Right lobe of liver (tissue), 6 donors: ENCODE results near the gene NRXN2. TPM values are rescaled to one million over a fixed set of nuclear protein-coding genes. Genes with fewer than 3 reads are reported as not detected.
A peak's percentile ranks its signal among the peaks of the same experiment; 100 is the strongest.

Source experiments
- ATAC-seq, 4 donors: fragments of 200-7000 bp; cut with Tn5 transposase; one replicate each; pipeline ENCODE4 v1.9.1; 2020; ENCODE audit warnings: mild to moderate bottlenecking in 4 of 4, moderate library complexity in 4 of 4
- DNase-seq, 3 donors: peaks; one replicate each; pipeline ENCODE4 v3.0.0-alpha.2; 2020
- H3K27ac ChIP-seq, 3 donors: fragments of 200-600 bp; one replicate each; pipeline ENCODE4 v1.8.0; 2022
- H3K27me3 ChIP-seq, 2 donors: fragments of 200-600 bp; one replicate each; pipeline ENCODE4 v1.8.0; 2022
- H3K36me3 ChIP-seq, 4 donors: fragments of 200-600 bp; sonication (generic) in 1 of 4; one replicate each; pipeline versions ENCODE4 v1.5.1 to v1.8.0; 2017 to 2022; ENCODE audit warnings: control low read depth in 1 of 4
- H3K4me1 ChIP-seq, 4 donors: fragments of 200-600 bp; sonication (generic) in 1 of 4; one replicate each; pipeline versions ENCODE4 v1.5.1 to v1.8.0; 2017 to 2022; ENCODE audit warnings: control low read depth in 1 of 4
- H3K4me3 ChIP-seq, 3 donors: fragments of 200-600 bp; one replicate each; pipeline ENCODE4 v1.8.0; 2022
- H3K9me3 ChIP-seq, 4 donors: fragments of 200-600 bp; sonication (generic) in 1 of 4; one replicate each; pipeline versions ENCODE4 v1.5.1 to v1.8.0; 2017 to 2022; ENCODE audit warnings: control low read depth in 1 of 4
- POLR2A ChIP-seq: fragments of 450-650 bp; IDR thresholded peaks from one replicate; pipeline ENCODE4 v1.6.1; 2017; ENCODE audit warnings: antibody characterized with exemption, mild to moderate bottlenecking
- WGBS: methylation state at CpG from one replicate; pipeline ENCODE4 v1.1.6; 2018; ENCODE audit warnings: low coverage, low lambda C conversion rate; ENCODE audit not compliant: insufficient coverage; ENCODE audit errors: missing lambda C conversion rate; 5-methylcytosine and 5-hydroxymethylcytosine counted together
- intact Hi-C, 2 donors: fragments of 100-400 bp; cut with DNase I; formaldehyde crosslinking; loops; one replicate each; pipeline versions ENCODE4 v1.11.2 to v1.14.1; 2022
- total RNA-seq, 6 experiments: library from RNA; depleted of rRNA in 2 of 6; stranded (reverse); fragments of >200 nt in 2 of 6; fragmentation: NEBNext Ultra II Directional in 3 of 6; extraction: Animal tissue kit (Norgen Biotek cat#: 25700) in 3 of 6; gene quantifications; one replicate each; pipeline versions ENCODE4 v1.1.0 to v1.2.4, GENCODE V29; 2016 to 2023
- TF ChIP-seq, protein P1 (sequence below), 4 donors: fragments of 200-600 bp in 3 of 4; fragments of 450-650 bp in 1 of 4; IDR thresholded peaks; one replicate each; pipeline versions ENCODE4 v1.5.1 to v1.8.0; 2016 to 2022; ENCODE audit warnings: antibody characterized with exemption in 4 of 4, mild to moderate bottlenecking in 2 of 4
- donor health status: DM: no; HTN: yes; CAD: no.
- donor health status: DM: no; HTN: no; CAD: no.
- donor health status: DM: no; HTN: no; CAD: no.
- donor health status: DM: no; HTN: yes; CAD: no.
- donor health status: DM: no; HTN: yes; CAD: no.

The NRXN2 gene
- total RNA-seq, 6 experiments from 2014 or later, result 1.6 to 7.7 (median 2.3) TPM

DNA sequence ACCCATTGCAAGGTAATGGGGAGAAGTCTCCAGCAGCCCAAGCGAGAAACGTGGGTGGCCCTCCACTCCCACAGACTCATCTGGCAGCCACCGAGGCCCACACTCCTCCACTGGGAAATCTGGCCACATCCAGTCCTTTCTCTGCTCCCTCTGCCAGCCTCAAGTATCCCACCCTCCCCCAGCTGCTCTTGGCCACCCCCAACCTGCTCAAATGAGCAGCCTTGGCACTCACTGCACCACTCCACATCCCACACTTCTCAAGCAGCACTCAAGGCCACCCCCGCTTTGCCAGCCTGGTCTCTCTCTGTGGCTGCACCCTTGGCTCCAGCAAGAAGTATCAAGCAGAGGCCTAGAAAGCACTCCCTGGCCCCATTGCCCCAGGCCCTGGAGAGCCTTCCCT is 103.8 kb downstream of the NRXN2 start:
- peaks cover 0 to 24% (median 0%) of the 10 kb centered on the region in 4 donors for H3K4me1 ChIP-seq
- H3K27ac ChIP-seq, result peak overlapping the region; percentile 42 to 73 (median 54)
- intact Hi-C loops, result no loop called here
- no peaks in the 10 kb centered on the region for H3K36me3 ChIP-seq
- H3K4me3 ChIP-seq, result peak overlapping the region in 2 of 3 donors; percentile 47 to 49
- no peaks in the 10 kb centered on the region for H3K9me3 ChIP-seq
- no peaks in the 10 kb centered on the region for H3K27me3 ChIP-seq
- DNase-seq (no peak), ATAC-seq (no peak)
- WGBS, result no CpG with 5 or more reads among the region's 4 CpGs
- TF ChIP-seq, protein P1, sequence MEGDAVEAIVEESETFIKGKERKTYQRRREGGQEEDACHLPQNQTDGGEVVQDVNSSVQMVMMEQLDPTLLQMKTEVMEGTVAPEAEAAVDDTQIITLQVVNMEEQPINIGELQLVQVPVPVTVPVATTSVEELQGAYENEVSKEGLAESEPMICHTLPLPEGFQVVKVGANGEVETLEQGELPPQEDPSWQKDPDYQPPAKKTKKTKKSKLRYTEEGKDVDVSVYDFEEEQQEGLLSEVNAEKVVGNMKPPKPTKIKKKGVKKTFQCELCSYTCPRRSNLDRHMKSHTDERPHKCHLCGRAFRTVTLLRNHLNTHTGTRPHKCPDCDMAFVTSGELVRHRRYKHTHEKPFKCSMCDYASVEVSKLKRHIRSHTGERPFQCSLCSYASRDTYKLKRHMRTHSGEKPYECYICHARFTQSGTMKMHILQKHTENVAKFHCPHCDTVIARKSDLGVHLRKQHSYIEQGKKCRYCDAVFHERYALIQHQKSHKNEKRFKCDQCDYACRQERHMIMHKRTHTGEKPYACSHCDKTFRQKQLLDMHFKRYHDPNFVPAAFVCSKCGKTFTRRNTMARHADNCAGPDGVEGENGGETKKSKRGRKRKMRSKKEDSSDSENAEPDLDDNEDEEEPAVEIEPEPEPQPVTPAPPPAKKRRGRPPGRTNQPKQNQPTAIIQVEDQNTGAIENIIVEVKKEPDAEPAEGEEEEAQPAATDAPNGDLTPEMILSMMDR (IDR thresholded peaks at IDR 0.05), result no peak
- TF ChIP-seq POLR2A, result no peak

DNA sequence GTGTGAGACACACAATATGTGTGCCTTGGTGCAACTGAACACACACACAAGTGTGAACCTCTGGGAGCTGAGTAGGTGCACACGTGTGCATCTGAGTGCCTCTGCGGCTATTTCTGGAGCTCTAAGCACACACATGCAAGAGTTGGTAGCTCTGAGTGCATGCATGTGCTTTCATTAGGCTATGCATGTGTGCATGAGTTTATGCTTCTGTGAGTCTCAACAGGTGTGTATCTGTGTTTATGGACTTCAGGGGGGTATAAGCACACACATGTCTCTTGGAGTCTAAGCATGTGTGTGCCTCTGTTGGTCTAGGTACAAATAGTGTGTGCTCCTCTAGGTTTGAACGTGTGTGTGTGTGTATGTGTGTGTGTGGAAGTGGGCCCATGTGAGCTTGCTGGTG is 106.2 kb downstream of the NRXN2 start:
- Histone ChIP-seq H3K36me3 (no peaks in the 10 kb centered on the region), H3K4me3 (no peak overlapping the region), H3K9me3 (no peaks in the 10 kb centered on the region), H3K27ac (no peak overlapping the region), H3K27me3 (no peaks in the 10 kb centered on the region), H3K4me1 (peaks cover 0 to 24% (median 0%) of the 10 kb centered on the region in 4 donors)
- 80% methylated on average over 2 of the region's 3 CpGs for WGBS
- no peak for ATAC-seq
- TF ChIP-seq, protein P1 (IDR thresholded peaks at IDR 0.05), result no peak
- no peak for TF ChIP-seq POLR2A
- no peak for DNase-seq
- intact Hi-C loops, result no loop called here

DNA sequence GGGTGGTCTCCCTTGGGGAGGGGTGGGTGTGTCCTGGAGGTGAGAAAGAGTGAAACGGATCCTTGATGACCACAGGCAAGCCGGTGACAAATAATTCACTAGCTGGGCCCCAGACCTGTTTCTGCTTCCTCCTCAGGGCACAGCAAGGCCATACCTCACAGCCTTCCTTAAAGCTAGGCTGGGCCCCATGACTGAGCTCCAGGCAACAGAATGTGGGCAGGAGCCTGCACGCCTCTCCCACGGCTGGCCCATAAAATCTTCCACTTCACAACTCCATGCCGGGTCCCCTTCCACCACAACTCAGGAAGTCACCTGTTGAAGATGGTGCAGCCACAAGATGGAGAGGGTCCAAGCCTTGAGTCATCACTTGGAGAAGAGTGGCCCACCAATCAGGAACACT is 108.1 kb downstream of the NRXN2 start:
- no peak overlapping the region for H3K4me3 ChIP-seq
- TF ChIP-seq, protein P1 (IDR thresholded peaks at IDR 0.05), result no peak
- TF ChIP-seq POLR2A, result no peak
- DNase-seq (no peak), ATAC-seq (no peak)
- H3K4me1 ChIP-seq, result peaks cover 0 to 12% (median 0%) of the 10 kb centered on the region in 4 donors
- no peaks in the 10 kb centered on the region for H3K27me3 ChIP-seq
- WGBS, result no CpG with 5 or more reads among the region's 5 CpGs
- H3K27ac ChIP-seq, result no peak overlapping the region
- no peaks in the 10 kb centered on the region for H3K9me3 ChIP-seq
- H3K36me3 ChIP-seq, result no peaks in the 10 kb centered on the region
- intact Hi-C loops, result no loop called here

DNA sequence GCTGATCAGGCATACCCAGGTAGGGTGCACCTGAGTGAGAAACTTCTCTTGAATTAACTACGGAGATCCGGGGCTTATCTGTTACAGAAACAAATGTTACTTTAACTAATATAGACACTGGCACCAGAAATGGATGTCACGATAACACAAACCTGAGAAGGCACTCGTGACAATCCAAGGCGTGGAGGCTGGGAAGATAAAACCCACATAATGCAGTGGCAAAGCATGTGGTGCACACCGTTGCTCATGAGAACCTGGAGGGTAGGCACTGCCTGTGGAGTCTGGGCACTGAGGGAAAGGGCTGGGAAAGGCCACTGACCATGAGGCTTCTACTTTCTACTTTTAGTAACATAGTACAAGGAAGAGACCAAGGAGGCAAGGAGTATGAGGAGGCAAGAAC is 109.3 kb downstream of the NRXN2 start:
- WGBS, result 71% methylated on average over 6 of the region's 6 CpGs
- intact Hi-C loops, result no loop called here
- no peak overlapping the region for H3K27ac ChIP-seq

More for the DNA sequence above, 109.3 kb downstream of the NRXN2 start:
- TF ChIP-seq, protein P1 (IDR thresholded peaks at IDR 0.05), result no peak
- TF ChIP-seq POLR2A, result no peak
- Histone ChIP-seq H3K9me3 (no peaks in the 10 kb centered on the region), H3K4me1 (peaks cover 0 to under 1% (median 0%) of the 10 kb centered on the region in 4 donors), H3K27me3 (no peaks in the 10 kb centered on the region), H3K36me3 (no peaks in the 10 kb centered on the region), H3K4me3 (no peak overlapping the region)
- no peak for DNase-seq
- no peak for ATAC-seq
